ENCODE measurements around the gene KCTD2.

KCTD2 gene

DNA sequence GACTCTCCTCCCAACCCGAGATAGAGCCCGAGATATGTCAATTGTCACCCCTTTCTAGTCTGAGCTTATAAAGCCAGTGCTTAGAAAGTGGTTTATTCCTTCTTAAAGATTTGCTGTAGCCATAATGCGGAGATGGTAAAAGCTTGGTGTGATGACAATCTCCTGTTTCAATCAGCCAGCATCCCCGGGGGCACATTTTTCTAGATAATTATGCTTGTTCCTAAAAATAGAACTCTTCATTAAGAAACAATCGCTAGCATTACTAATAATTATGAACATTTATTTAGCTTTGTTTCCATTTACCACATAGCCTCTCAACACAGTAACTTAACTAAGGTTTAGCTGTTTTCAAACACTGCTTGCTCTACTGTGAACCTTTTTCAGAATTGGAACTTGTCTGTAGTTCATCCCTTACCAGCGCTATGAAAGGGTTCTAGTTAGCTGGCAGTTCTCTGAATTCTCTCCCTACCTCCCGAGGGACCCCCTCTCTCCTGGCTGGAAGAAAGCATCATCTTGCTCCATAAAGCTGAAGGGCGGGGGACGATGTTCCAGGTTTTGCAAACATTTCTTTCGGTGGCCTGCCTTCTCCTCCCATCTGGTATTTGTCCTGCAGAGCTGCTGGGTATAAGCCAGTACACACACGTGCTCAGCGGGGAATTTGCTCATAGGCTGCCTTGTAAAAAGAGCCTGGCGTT, 35.5 kb upstream of the KCTD2 start:
- Histone ChIP-seq H3K4me3 (ENCODE audit: low read length, poor library complexity, severe bottlenecking) (peak overlapping the region; percentile 90), H3K9me3 (ENCODE audit: insufficient read depth, low read depth, low read length) (no peaks in the 10 kb centered on the region), H3K79me2 (ENCODE audit: insufficient read depth, low read length) (peaks cover 20% of the 10 kb centered on the region; the same call in 1 of the 2 replicates), H3K36me3 (ENCODE audit: insufficient read depth, low read length) (no peaks in the 10 kb centered on the region), H3K9me2 (replicated peaks; ENCODE audit: low read depth, low read length) (no peaks in the 10 kb centered on the region), H3K4me2 (ENCODE audit: low read depth, low read length, poor library complexity, severe bottlenecking) (peak overlapping the region; percentile 90), H3K4me1 (ENCODE audit: insufficient read depth, low read length, poor library complexity, severe bottlenecking) (peaks cover 16% of the 10 kb centered on the region), H3F3A (ENCODE audit: low read depth) (peaks cover 9% of the 10 kb centered on the region; the same call in 1 of the 2 replicates), H3K27me3 (ENCODE audit: insufficient read depth, low read length, poor library complexity, severe bottlenecking) (no peaks in the 10 kb centered on the region), H2AFZ (ENCODE audit: low read length) (peak overlapping the region; percentile 97), H3K9ac (ENCODE audit: low read depth, low read length, poor library complexity, severe bottlenecking) (peak overlapping the region; percentile 86), H4K20me1 (ENCODE audit: insufficient read depth, low read length, poor library complexity, severe bottlenecking) (no peaks in the 10 kb centered on the region)
- TF ChIP-seq, protein P1, sequence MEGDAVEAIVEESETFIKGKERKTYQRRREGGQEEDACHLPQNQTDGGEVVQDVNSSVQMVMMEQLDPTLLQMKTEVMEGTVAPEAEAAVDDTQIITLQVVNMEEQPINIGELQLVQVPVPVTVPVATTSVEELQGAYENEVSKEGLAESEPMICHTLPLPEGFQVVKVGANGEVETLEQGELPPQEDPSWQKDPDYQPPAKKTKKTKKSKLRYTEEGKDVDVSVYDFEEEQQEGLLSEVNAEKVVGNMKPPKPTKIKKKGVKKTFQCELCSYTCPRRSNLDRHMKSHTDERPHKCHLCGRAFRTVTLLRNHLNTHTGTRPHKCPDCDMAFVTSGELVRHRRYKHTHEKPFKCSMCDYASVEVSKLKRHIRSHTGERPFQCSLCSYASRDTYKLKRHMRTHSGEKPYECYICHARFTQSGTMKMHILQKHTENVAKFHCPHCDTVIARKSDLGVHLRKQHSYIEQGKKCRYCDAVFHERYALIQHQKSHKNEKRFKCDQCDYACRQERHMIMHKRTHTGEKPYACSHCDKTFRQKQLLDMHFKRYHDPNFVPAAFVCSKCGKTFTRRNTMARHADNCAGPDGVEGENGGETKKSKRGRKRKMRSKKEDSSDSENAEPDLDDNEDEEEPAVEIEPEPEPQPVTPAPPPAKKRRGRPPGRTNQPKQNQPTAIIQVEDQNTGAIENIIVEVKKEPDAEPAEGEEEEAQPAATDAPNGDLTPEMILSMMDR (conservative IDR thresholded peaks at IDR 0.05; ENCODE audit: low read length) = no peak
- TF ChIP-seq EZH2phosphoT487 (IDR thresholded peaks at IDR 0.05; ENCODE audit: borderline replicate concordance) = no peak

DNA sequence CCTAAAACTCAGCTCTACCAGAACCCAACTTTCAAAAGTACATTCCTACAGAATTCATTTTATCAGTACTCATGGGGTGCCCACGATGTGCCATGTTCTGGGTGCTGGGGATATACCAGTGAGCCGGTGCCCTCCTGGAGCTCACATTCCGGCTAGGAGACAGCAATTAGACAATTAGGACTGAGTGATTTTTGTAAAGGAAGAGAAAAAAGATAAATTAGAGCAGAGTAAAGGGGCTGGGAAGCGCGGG, 35.0 kb upstream of the KCTD2 start:
- Histone ChIP-seq H3K4me2 (ENCODE audit: low read depth, low read length, poor library complexity, severe bottlenecking) (peak overlapping the region; percentile 90), H3K4me3 (ENCODE audit: low read length, poor library complexity, severe bottlenecking) (peak overlapping the region; percentile 90), H4K20me1 (ENCODE audit: insufficient read depth, low read length, poor library complexity, severe bottlenecking) (no peaks in the 10 kb centered on the region), H3K36me3 (ENCODE audit: insufficient read depth, low read length) (no peaks in the 10 kb centered on the region), H3K9me2 (replicated peaks; ENCODE audit: low read depth, low read length) (no peaks in the 10 kb centered on the region), H3K4me1 (ENCODE audit: insufficient read depth, low read length, poor library complexity, severe bottlenecking) (peaks cover 16% of the 10 kb centered on the region), H3K9me3 (ENCODE audit: insufficient read depth, low read depth, low read length) (no peaks in the 10 kb centered on the region), H3K79me2 (ENCODE audit: insufficient read depth, low read length) (peaks cover 20% of the 10 kb centered on the region; the same call in 1 of the 2 replicates), H2AFZ (ENCODE audit: low read length) (peak overlapping the region; percentile 97), H3K27me3 (ENCODE audit: insufficient read depth, low read length, poor library complexity, severe bottlenecking) (no peaks in the 10 kb centered on the region), H3F3A (ENCODE audit: low read depth) (peaks cover 9% of the 10 kb centered on the region; the same call in 1 of the 2 replicates), H3K9ac (ENCODE audit: low read depth, low read length, poor library complexity, severe bottlenecking) (peak overlapping the region; percentile 86)
- no peak for TF ChIP-seq EZH2phosphoT487 (IDR thresholded peaks at IDR 0.05; ENCODE audit: borderline replicate concordance)
- TF ChIP-seq, protein P1 (conservative IDR thresholded peaks at IDR 0.05; ENCODE audit: low read length) = no peak

DNA sequence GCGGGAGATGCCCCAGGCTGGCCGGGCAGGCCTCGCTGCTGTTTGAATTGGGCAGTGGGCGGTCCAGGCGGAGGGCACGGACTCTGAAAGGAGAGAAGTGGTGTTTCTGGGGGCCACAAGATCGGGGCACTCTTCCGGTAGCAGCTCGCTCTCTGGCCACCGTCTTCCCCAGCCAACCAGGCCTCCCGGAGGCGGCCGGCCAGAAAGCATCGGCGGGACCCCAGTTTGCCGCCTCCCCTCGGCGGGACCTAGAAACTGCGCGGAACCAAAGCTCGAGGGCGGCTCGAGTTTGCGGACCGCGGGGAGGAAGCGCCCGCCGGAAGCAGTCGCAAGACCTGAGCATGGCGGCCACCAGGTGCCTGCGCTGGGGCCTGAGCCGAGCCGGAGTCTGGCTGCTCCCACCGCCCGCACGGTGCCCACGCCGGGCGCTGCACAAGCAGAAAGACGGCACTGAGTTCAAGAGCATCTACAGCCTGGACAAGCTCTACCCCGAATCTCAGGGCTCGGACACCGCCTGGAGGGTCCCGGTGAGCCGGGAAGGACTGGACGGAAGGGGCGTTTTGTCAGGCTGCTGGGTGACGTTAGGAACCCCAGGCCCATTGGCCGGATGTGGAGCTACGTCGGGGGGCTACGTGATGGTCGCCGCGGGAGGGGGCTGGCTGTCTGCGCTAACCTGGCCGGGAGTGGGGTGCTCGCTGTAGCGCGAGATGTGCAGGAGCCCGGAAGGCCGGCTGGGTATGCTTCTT, 34.5 kb upstream of the KCTD2 start, which contains the start of gene MRPL58:
TSS of gene MRPL58 (plus strand) at position 325 of the 746 bp plus-strand sequence. CDS start at position 342, 17 bp downstream.
- Histone ChIP-seq H3K4me3 (ENCODE audit: low read length, poor library complexity, severe bottlenecking) (peak within 1 kb of the TSS; percentile 90), H3K4me1 (ENCODE audit: insufficient read depth, low read length, poor library complexity, severe bottlenecking) (peaks cover 16% of the 10 kb centered on the region), H3K9me2 (replicated peaks; ENCODE audit: low read depth, low read length) (no peaks in the 10 kb centered on the region), H3K9ac (ENCODE audit: low read depth, low read length, poor library complexity, severe bottlenecking) (peak within 1 kb of the TSS; percentile 86), H3K27me3 (ENCODE audit: insufficient read depth, low read length, poor library complexity, severe bottlenecking) (no peaks in the 10 kb centered on the region), H3K9me3 (ENCODE audit: insufficient read depth, low read depth, low read length) (no peaks in the 10 kb centered on the region), H3K36me3 (ENCODE audit: insufficient read depth, low read length) (no peaks in the 10 kb centered on the region), H2AFZ (ENCODE audit: low read length) (peak within 1 kb of the TSS; percentile 97), H4K20me1 (ENCODE audit: insufficient read depth, low read length, poor library complexity, severe bottlenecking) (no peaks in the 10 kb centered on the region), H3K79me2 (ENCODE audit: insufficient read depth, low read length) (peaks cover 20% of the 10 kb centered on the region; the same call in 1 of the 2 replicates), H3F3A (ENCODE audit: low read depth) (peaks cover 9% of the 10 kb centered on the region; the same call in 1 of the 2 replicates), H3K4me2 (ENCODE audit: low read depth, low read length, poor library complexity, severe bottlenecking) (peak within 1 kb of the TSS; percentile 90)
- TF ChIP-seq, protein P1 (conservative IDR thresholded peaks at IDR 0.05; ENCODE audit: low read length) = peak; percentile 30; the same call in 1 of the 2 replicates
- no peak for TF ChIP-seq EZH2phosphoT487 (IDR thresholded peaks at IDR 0.05; ENCODE audit: borderline replicate concordance)

Data from Loucy (cell line).